GM12865 (cell line): Measurements from ENCODE around the gene HSBP1.

Experiments used
- DNase-seq: peaks from one replicate; pipeline ENCODE4 v3.0.0; 2010; ENCODE audit warnings: low read depth
- H3K4me3 ChIP-seq: 2 replicates; pipeline ENCODE4 v1.5.1; 2011; ENCODE audit warnings: mild to moderate bottlenecking, low read depth, low read length, control low read depth
- CTCF ChIP-seq: IDR thresholded peaks from 2 replicates; pipeline ENCODE4 v1.5.1; 2011; ENCODE audit warnings: low read length, control low read depth, low read depth, inconsistent platforms; ENCODE audit not compliant: insufficient read depth; ENCODE audit errors: missing control alignments

HSBP1 gene

GRCh38 chr16:83843657-83844056 is 35.9 kb downstream of the HSBP1 start:
- no peak overlapping the region for H3K4me3 ChIP-seq
- TF ChIP-seq CTCF = no peak
- DNase-seq = no peak

- TF ChIP-seq CTCF = no peak
- no peak overlapping the region for H3K4me3 ChIP-seq
- no peak for DNase-seq
These were observed 37.5 kb downstream of the HSBP1 start for GRCh38 chr16:83845263-83845662.

- no peak overlapping the region for H3K4me3 ChIP-seq
- no peak for DNase-seq
- TF ChIP-seq CTCF = no peak
These were observed 39.8 kb downstream of the HSBP1 start for GRCh38 chr16:83847371-83848225.

- H3K4me3 ChIP-seq = no peak overlapping the region
- DNase-seq = no peak
- TF ChIP-seq CTCF = no peak
These were observed 41.6 kb downstream of the HSBP1 start for GRCh38 chr16:83849421-83849820.

- no peak for DNase-seq
- TF ChIP-seq CTCF = no peak
These were observed 43.2 kb downstream of the HSBP1 start for GRCh38 chr16:83850947-83851346.

GRCh38 chr16:83851473-83851872 is 43.7 kb downstream of the HSBP1 start:
- no peak for DNase-seq

More at GRCh38 chr16:83850947-83851346, 43.2 kb downstream of the HSBP1 start:
- H3K4me3 ChIP-seq = no peak overlapping the region

More at GRCh38 chr16:83851473-83851872, 43.7 kb downstream of the HSBP1 start:
- no peak overlapping the region for H3K4me3 ChIP-seq
- no peak for TF ChIP-seq CTCF
